ENCODE measurements around the gene CTNND2.

Gene CTNND2

GRCh38 chr5:11047625-11048024 lies 856.6 kb downstream of the CTNND2 start:
- no peak for FAIRE-seq
- TF ChIP-seq, protein P1, sequence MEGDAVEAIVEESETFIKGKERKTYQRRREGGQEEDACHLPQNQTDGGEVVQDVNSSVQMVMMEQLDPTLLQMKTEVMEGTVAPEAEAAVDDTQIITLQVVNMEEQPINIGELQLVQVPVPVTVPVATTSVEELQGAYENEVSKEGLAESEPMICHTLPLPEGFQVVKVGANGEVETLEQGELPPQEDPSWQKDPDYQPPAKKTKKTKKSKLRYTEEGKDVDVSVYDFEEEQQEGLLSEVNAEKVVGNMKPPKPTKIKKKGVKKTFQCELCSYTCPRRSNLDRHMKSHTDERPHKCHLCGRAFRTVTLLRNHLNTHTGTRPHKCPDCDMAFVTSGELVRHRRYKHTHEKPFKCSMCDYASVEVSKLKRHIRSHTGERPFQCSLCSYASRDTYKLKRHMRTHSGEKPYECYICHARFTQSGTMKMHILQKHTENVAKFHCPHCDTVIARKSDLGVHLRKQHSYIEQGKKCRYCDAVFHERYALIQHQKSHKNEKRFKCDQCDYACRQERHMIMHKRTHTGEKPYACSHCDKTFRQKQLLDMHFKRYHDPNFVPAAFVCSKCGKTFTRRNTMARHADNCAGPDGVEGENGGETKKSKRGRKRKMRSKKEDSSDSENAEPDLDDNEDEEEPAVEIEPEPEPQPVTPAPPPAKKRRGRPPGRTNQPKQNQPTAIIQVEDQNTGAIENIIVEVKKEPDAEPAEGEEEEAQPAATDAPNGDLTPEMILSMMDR (IDR thresholded peaks at IDR 0.05; ENCODE audit: insufficient read depth, missing control alignments), result no peak
- no peak for DNase-seq (ENCODE audit: insufficient read length, low spot score)

GRCh38 chr5:11047030-11047429 lies 857.2 kb downstream of the CTNND2 start:
- TF ChIP-seq, protein P1 (IDR thresholded peaks at IDR 0.05; ENCODE audit: insufficient read depth, missing control alignments), result no peak
- FAIRE-seq (no peak), DNase-seq (ENCODE audit: insufficient read length, low spot score) (no peak)

- FAIRE-seq, result no peak
- TF ChIP-seq, protein P1 (IDR thresholded peaks at IDR 0.05; ENCODE audit: insufficient read depth, missing control alignments), result no peak
- DNase-seq (ENCODE audit: insufficient read length, low spot score), result no peak
These were observed 858.1 kb downstream of the CTNND2 start for GRCh38 chr5:11046160-11046559.

- DNase-seq (ENCODE audit: insufficient read length, low spot score) (no peak), FAIRE-seq (no peak)
- TF ChIP-seq, protein P1 (IDR thresholded peaks at IDR 0.05; ENCODE audit: insufficient read depth, missing control alignments), result no peak
These were observed 858.8 kb downstream of the CTNND2 start for GRCh38 chr5:11045411-11045810.

DNA sequence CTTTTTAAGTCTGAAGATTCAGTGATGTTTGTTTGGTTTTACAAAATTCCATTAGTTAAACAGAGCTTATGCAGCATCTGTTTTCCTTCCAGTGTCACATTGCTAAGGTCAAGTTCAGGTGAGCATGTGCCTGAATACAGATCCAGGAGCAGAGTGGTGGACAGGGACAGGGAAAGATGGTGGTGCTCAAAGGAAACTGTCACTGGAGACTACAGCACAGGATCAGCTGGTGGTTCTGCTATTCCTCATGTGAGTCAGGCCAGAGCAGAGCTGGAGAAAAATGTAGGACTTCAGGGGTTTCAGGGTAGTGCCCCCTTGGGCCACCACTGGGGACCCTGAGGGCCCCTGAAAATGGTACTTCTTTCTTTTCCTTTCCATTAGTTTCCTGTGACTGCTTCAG lies 859.7 kb downstream of the CTNND2 start:
- FAIRE-seq, result no peak
- TF ChIP-seq, protein P1 (IDR thresholded peaks at IDR 0.05; ENCODE audit: insufficient read depth, missing control alignments), result no peak
- no peak for DNase-seq (ENCODE audit: insufficient read length, low spot score)

- TF ChIP-seq, protein P1 (IDR thresholded peaks at IDR 0.05; ENCODE audit: insufficient read depth, missing control alignments), result no peak
- no peak for FAIRE-seq
- DNase-seq (ENCODE audit: insufficient read length, low spot score), result no peak
These were observed 860.4 kb downstream of the CTNND2 start for GRCh38 chr5:11043881-11044280.

GRCh38 chr5:11040345-11040744 lies 863.9 kb downstream of the CTNND2 start:
- TF ChIP-seq, protein P1 (IDR thresholded peaks at IDR 0.05; ENCODE audit: insufficient read depth, missing control alignments), result no peak
- no peak for DNase-seq (ENCODE audit: insufficient read length, low spot score)
- FAIRE-seq, result no peak

Measured in D721Med (cell line).